GM23338 (cell line): ENCODE measurements around the gene NPS. TPM values are rescaled to one million over a fixed set of nuclear protein-coding genes. Genes with fewer than 3 reads are reported as not detected.

ENCODE experiments used
- ATAC-seq: fragments of 200-7000 bp; cut with Tn5 transposase; 3 replicates; pipeline ENCODE4 v1.9.1; 2020
- DNase-seq: peaks from one replicate; pipeline ENCODE4 v3.0.0-alpha.2; 2015; ENCODE audit warnings: low spot score
- H2AFZ ChIP-seq: fragments of 200-600 bp; sonication (generic); 2 replicates; pipeline ENCODE4 v1.8.0; 2016; ENCODE audit warnings: antibody characterized with exemption, mild to moderate bottlenecking, moderate library complexity
- H3F3A ChIP-seq: fragments of 200-600 bp; sonication (generic); replicated peaks from 2 replicates; pipeline ENCODE4 v1.8.0; 2017; ENCODE audit warnings: antibody characterized with exemption, mixed run types, low read depth
- H3K27ac ChIP-seq: fragments of 200-600 bp; sonication (generic); 2 replicates; pipeline ENCODE4 v1.6.1; 2016; ENCODE audit warnings: low read depth
- H3K27me3 ChIP-seq: fragments of 200-600 bp; sonication (generic); 2 replicates; pipeline ENCODE4 v1.8.0; 2016; ENCODE audit warnings: mild to moderate bottlenecking, mixed run types, moderate library complexity; ENCODE audit not compliant: insufficient read depth
- H3K36me3 ChIP-seq: fragments of 200-600 bp; sonication (generic); 2 replicates; pipeline ENCODE4 v1.8.0; 2016; ENCODE audit warnings: mild to moderate bottlenecking; ENCODE audit not compliant: insufficient read depth
- H3K4me1 ChIP-seq: fragments of 200-600 bp; sonication (generic); 2 replicates; pipeline ENCODE4 v1.8.0; 2016; ENCODE audit warnings: mild to moderate bottlenecking, moderate library complexity; ENCODE audit not compliant: insufficient read depth
- H3K4me2 ChIP-seq: fragments of 200-600 bp; sonication (generic); 2 replicates; pipeline ENCODE4 v1.7.1; 2017; ENCODE audit warnings: mixed run types
- H3K4me3 ChIP-seq: fragments of 200-600 bp; sonication (generic); 2 replicates; pipeline ENCODE4 v1.6.1; 2016; ENCODE audit warnings: mixed run types
- H3K79me2 ChIP-seq: fragments of 200-600 bp; sonication (generic); replicated peaks from 2 replicates; pipeline ENCODE4 v1.8.0; 2017; ENCODE audit warnings: mild to moderate bottlenecking; ENCODE audit not compliant: insufficient read depth
- H3K9me2 ChIP-seq: fragments of 200-600 bp; sonication (generic); 2 replicates; pipeline ENCODE4 v1.8.0; 2017; ENCODE audit not compliant: insufficient read depth
- H4K20me1 ChIP-seq: fragments of 200-600 bp; sonication (generic); replicated peaks from 2 replicates; pipeline ENCODE4 v1.8.0; 2017; ENCODE audit warnings: mild to moderate bottlenecking; ENCODE audit not compliant: insufficient read depth
- H3K27ac Mint-ChIP-seq: 2 replicates; pipeline ENCODE4 v1.8.0; 2020; ENCODE audit warnings: inconsistent platforms, mild to moderate bottlenecking, moderate library complexity, mixed read lengths
- H3K27me3 Mint-ChIP-seq: 3 replicates; pipeline ENCODE4 v1.8.0; 2022; ENCODE audit warnings: low read depth, mild to moderate bottlenecking, moderate library complexity, mixed read lengths, inconsistent platforms; ENCODE audit not compliant: insufficient read depth, poor library complexity
- H3K36me3 Mint-ChIP-seq: 3 replicates; pipeline ENCODE4 v1.8.0; 2021; ENCODE audit warnings: low read depth, mild to moderate bottlenecking, inconsistent platforms, moderate library complexity, mixed read lengths
- H3K4me1 Mint-ChIP-seq: 3 replicates; pipeline ENCODE4 v1.8.0; 2020; ENCODE audit warnings: mild to moderate bottlenecking, inconsistent platforms, mixed read lengths
- H3K4me3 Mint-ChIP-seq: 3 replicates; pipeline ENCODE4 v1.8.0; 2021; ENCODE audit warnings: moderate library complexity, mild to moderate bottlenecking, inconsistent platforms, mixed read lengths
- H3K9me3 Mint-ChIP-seq: 3 replicates; pipeline ENCODE4 v1.8.0; 2020; ENCODE audit warnings: moderate library complexity, mild to moderate bottlenecking, inconsistent platforms, mixed read lengths
- CREB1 ChIP-seq: fragments of 250-450 bp; sonication (Bioruptor Pico); IDR thresholded peaks from 2 replicates; pipeline ENCODE4 v1.5.0; 2020; ENCODE audit warnings: low read depth, mild to moderate bottlenecking, moderate library complexity
- ETS1 ChIP-seq: IDR thresholded peaks from 2 replicates; pipeline ENCODE4 v1.6.1; 2016; ENCODE audit warnings: antibody characterized with exemption
- EZH2 ChIP-seq: fragments of 200-600 bp; sonication (generic); IDR thresholded peaks from one replicate; pipeline ENCODE4 v1.8.0; 2017; ENCODE audit warnings: antibody characterized with exemption, mild to moderate bottlenecking, low read depth; ENCODE audit not compliant: unreplicated experiment
- EZH2phosphoT487 ChIP-seq: fragments of 200-600 bp; sonication (generic); IDR thresholded peaks from one replicate; pipeline ENCODE4 v1.8.1; 2018; ENCODE audit warnings: antibody characterized with exemption; ENCODE audit not compliant: unreplicated experiment
- JUNB ChIP-seq: IDR thresholded peaks from one replicate; pipeline ENCODE4 v1.6.1; 2016; ENCODE audit warnings: antibody characterized with exemption; ENCODE audit not compliant: unreplicated experiment
- NANOG ChIP-seq: IDR thresholded peaks from 2 replicates; pipeline ENCODE4 v1.6.1; 2016; ENCODE audit warnings: antibody characterized with exemption, borderline replicate concordance
- POLR2AphosphoS5 ChIP-seq: IDR thresholded peaks from 2 replicates; pipeline ENCODE4 v1.6.1; 2016; ENCODE audit warnings: antibody characterized with exemption, low read depth
- REST ChIP-seq: IDR thresholded peaks from one replicate; pipeline ENCODE4 v1.6.1; 2018; ENCODE audit warnings: antibody characterized with exemption; ENCODE audit not compliant: unreplicated experiment
- STAT1 ChIP-seq: IDR thresholded peaks from one replicate; pipeline ENCODE4 v1.6.1; 2016; ENCODE audit warnings: antibody characterized with exemption; ENCODE audit not compliant: unreplicated experiment
- ZNF114 ChIP-seq: fragments of 250-450 bp; sonication (Bioruptor Pico); IDR thresholded peaks from 2 replicates; pipeline ENCODE4 v1.5.0; 2020; ENCODE audit warnings: mild to moderate bottlenecking, moderate library complexity
- ZNF331 ChIP-seq: fragments of 250-450 bp; sonication (Bioruptor Pico); IDR thresholded peaks from 2 replicates; pipeline ENCODE4 v1.5.0; 2020; ENCODE audit warnings: low read depth, mild to moderate bottlenecking, moderate library complexity
- ZNF462 ChIP-seq: fragments of 250-450 bp; sonication (Bioruptor Pico); IDR thresholded peaks from 2 replicates; pipeline ENCODE4 v1.5.0; 2020; ENCODE audit warnings: mild to moderate bottlenecking, moderate library complexity
- polyA plus RNA-seq: library from polyadenylated mRNA; unstranded; fragments of >200 nt; fragmentation: Nextera tagmentation; extraction: Ambion mirVana; gene quantifications from 2 replicates; pipeline ENCODE4 v1.2.1, GENCODE V29; 2016
- total RNA-seq: library from RNA; depleted of rRNA; stranded (reverse); fragments of >200 nt; shearing (Covaris generic); gene quantifications from 2 replicates; pipeline ENCODE4 v1.2.3, GENCODE V29; 2014

NPS gene
- total and polyA plus RNA-seq, 2 experiments from 2014 or later, result not detected

GRCh38 chr10:127522298-127522697 is 26.8 kb upstream of the NPS start (continued):
- TF ChIP-seq ZNF331 (CRISPR knock-in tag) (no peak), NANOG (no peak), JUNB (no peak), ETS1 (no peak), REST (no peak), EZH2phosphoT487 (no peak), ZNF114 (CRISPR knock-in tag) (no peak), STAT1 (no peak), POLR2AphosphoS5 (no peak), EZH2 (no peak), CREB1 (CRISPR knock-in tag) (no peak)

- H3K27ac ChIP-seq, result no peak overlapping the region
- H3K27me3 Mint-ChIP-seq, result peaks cover 2% of the 10 kb centered on the region
- H2AFZ ChIP-seq, result no peak overlapping the region
- no peaks in the 10 kb centered on the region for H3K36me3 ChIP-seq
- H3K9me3 Mint-ChIP-seq, result peaks cover 4% of the 10 kb centered on the region; the same call in 2 of the 3 replicates
- no peaks in the 10 kb centered on the region for H3K79me2 ChIP-seq
- DNase-seq, result no peak
- no peak overlapping the region for H3K4me3 Mint-ChIP-seq
- no peaks in the 10 kb centered on the region for H4K20me1 ChIP-seq
- no peak overlapping the region for H3K4me2 ChIP-seq
- H3K4me1 Mint-ChIP-seq, result peaks cover 16% of the 10 kb centered on the region
- H3K9me2 ChIP-seq, result peaks cover 2% of the 10 kb centered on the region; the same call in 1 of the 2 replicates
- H3K4me3 ChIP-seq, result no peak overlapping the region
- no peak overlapping the region for H3K27ac Mint-ChIP-seq
- H3K27me3 ChIP-seq, result no peaks in the 10 kb centered on the region
- ATAC-seq, result no peak
- TF ChIP-seq ZNF462 (CRISPR knock-in tag) (no peak), STAT1 (no peak)
- H3F3A ChIP-seq, result no peaks in the 10 kb centered on the region
- H3K36me3 Mint-ChIP-seq, result no peaks in the 10 kb centered on the region
- H3K4me1 ChIP-seq, result peaks cover 6% of the 10 kb centered on the region; the same call in 1 of the 2 replicates
Observed at GRCh38 chr10:127523476-127523875, 25.6 kb upstream of the NPS start.
